NCI-H187 (cell line): Measurements from ENCODE around the gene ZSCAN10.

Experiments
- DNase-seq, 2 experiments: peaks; one replicate each; lab custom pipeline; 2025; lab: John Stamatoyannopoulos, UW

Gene ZSCAN10

DNA sequence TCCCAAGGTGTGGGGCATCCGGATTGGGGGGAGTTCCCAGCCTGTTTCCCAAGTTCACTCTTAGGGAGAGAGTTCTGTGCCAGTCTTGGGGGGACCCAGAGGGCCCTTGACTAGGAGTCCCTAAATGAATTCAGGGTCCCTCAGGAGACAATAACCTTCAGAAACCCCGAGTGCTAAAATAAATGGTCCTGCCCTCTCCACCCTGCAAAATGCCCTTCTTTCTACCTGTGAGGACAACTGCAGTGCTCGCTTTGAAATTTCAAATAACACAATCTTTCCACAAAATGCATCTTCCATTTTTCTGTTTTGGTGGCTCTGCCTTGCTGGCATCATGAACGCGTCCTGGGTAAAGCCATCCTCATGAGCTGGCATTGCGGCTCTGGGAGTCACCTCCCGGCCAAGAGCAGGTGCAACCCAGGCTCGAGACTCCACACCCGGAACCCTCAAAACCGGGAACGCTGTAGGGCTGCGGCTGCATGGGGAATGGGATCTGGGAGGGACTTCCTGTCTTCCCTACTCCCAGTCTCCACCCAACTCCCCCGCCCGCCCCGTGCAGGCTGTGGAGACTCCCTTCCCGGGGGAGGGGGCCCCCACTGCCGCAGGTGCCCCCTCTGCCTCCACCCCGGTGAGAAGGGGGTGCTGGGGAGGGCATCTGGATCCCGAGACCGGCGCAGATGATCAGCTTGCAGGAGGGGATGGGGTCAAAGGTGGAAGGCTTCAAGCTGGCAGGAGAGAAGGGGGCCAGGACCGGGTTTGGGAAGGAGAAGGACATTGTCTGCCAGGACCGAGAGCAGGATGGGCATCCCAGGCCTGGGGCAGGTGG, 13.2 kb upstream of the ZSCAN10 start, which contains the start of gene ZNF205:
Gene ZNF205 (plus strand): TSS at position 529 of the 823 bp plus-strand sequence. CDS start 845 bp downstream, outside the sequence.
- DNase-seq: peak; percentile 83 to 88

- DNase-seq: peak; percentile 94 to 98
Observed at GRCh38 chr16:3106205-3106928, 7.3 kb upstream of the ZSCAN10 start.

GRCh38 chr16:3101841-3102470, 2.9 kb upstream of the ZSCAN10 start:
- DNase-seq: peak; percentile 49 to 77

DNA sequence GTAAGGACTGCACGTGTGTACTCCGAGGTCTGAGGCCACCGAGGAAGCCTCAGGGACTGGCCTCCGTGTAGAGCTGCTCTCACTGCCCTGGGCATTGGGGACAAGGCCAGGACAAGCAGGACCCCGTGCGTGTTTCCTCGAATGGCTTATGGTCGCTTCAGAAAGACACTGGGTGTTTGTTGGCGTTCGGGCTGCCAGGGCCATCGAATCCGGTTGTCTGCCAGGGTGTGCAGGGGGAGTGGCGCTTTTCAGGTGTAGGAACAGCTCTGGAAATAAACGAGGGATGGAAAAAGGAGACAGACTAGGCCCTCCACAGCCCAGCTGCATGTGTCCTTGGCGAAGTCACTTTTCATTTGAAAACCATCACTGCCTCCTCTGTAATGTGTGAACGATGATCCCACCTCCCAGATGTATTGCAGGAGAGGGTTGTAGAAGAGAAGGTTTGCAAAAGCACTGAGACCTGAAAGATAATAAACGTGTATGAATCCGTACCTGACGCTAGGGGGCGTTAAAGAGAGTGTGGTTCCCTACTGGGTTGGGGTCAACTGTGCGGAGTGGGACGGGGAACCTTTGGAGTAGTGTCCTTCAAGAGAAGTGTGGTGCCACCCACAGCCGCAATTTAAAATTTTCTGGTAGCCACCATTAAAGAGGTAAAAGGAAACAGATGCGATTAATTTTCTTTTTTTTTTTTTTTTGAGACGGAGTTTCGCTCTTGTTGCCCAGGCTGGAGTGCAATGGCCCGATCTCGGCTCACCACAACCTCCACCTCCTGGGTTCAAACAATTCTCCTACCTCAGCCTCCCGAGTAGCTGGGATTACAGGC, 2.1 kb upstream of the ZSCAN10 start:
- DNase-seq: no peak

GRCh38 chr16:3099732-3100499, 822 bp upstream of the ZSCAN10 start:
- DNase-seq: peak; percentile 94 to 99

- DNase-seq: no peak
Observed at GRCh38 chr16:3099395-3099731, 269 bp upstream of the ZSCAN10 start.

DNA sequence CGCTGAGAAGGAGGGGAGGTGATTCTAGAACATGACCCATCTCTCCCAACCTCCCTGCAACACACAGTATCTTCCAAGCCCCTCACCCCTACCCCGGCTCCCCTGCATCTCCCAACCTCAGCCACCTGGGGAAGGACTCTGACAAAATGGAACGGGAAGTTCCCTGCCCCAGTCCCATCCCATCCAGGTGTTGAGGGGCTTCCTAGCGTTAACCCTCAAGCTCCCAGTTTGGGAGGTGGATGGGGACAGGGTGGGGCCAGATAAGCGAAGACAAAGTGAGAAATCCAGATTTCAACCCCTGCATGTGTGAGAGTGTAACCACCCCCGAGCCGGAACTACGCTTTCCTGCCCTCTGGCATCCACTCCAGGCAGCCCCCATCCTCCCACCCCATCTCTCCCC, 1.8 kb downstream of the ZSCAN10 start:
- DNase-seq: no peak

DNA sequence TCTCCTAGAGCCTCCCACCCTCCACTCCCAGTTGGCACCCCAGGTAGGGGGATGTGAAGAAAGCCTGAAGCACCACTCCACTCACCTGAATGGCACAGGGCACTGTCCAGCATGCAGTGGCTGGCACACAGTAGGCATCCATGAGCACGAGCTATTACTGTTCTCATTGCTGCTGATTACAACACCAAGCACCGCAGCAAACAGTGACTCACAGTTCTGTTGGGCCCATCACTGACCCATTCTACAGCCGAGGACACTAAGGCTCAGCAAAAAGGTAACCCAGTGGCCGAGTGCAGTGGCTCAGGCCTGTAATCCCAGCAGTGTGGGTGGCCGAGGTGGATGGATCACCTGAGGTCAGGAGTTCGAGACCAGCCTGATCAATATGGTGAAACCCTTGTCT, 2.7 kb downstream of the ZSCAN10 start:
- DNase-seq: no peak

GRCh38 chr16:3095869-3096268, 3.2 kb downstream of the ZSCAN10 start:
- no peak for DNase-seq

DNA sequence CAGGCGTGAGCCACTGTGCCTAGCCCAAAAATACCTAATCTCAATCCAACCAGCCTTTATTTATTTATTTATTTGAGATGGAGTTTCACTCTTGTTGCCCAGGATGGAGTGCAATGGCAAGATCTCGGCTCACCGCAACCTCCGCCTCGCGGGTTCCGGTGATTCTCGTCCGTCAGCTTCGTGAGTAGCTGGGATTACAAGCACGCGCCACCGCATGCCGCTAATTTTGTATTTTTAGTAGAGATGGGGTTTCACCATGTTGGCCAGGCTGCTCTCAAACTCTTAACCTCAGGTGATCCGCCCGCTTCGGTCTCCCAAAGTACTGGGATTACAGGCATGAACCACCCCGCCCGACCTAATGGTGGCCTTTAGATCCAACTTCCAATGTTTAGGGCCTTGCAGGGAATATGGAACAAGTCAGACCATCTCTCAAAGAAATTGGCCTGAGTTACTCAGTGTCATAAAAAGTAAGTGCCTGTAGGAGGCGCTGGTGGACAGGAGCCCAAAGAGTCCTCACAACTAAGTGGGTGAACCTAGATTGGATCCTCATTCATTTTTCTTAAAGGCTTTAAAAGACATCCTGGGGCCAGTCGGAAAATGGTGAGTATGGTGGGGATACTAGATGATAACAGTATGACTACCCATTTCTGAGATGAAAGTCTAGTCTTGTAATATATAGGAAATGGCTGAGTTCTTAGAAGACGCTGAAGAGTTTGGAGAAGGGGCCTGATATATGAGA, 4.6 kb downstream of the ZSCAN10 start:
- DNase-seq: peak; percentile 32 to 45

DNA sequence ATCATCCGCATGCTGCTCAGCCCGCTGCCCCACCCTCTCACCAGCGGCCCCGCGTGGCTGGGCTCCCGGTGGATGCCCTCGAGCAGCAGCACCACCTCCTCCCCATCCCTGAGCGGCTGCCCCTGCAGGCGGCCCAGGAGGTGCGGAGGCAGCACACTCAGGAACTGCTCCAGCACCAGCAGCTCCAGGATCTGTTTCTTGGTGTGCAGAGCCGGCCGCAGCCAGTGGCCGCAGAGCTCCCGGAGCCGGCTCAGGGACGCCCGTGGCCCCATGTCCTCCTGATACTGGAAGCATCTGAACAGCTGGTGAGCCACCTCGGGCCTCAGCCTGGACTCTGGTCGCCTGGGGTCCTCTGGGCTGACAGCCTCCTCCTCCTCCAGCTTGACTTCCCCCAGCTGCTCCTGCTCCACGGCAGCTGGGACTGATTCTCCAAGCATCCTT, 6.6 kb downstream of the ZSCAN10 start:
- no peak for DNase-seq

GRCh38 chr16:3091551-3091950, 7.5 kb downstream of the ZSCAN10 start:
- DNase-seq: no peak

DNA sequence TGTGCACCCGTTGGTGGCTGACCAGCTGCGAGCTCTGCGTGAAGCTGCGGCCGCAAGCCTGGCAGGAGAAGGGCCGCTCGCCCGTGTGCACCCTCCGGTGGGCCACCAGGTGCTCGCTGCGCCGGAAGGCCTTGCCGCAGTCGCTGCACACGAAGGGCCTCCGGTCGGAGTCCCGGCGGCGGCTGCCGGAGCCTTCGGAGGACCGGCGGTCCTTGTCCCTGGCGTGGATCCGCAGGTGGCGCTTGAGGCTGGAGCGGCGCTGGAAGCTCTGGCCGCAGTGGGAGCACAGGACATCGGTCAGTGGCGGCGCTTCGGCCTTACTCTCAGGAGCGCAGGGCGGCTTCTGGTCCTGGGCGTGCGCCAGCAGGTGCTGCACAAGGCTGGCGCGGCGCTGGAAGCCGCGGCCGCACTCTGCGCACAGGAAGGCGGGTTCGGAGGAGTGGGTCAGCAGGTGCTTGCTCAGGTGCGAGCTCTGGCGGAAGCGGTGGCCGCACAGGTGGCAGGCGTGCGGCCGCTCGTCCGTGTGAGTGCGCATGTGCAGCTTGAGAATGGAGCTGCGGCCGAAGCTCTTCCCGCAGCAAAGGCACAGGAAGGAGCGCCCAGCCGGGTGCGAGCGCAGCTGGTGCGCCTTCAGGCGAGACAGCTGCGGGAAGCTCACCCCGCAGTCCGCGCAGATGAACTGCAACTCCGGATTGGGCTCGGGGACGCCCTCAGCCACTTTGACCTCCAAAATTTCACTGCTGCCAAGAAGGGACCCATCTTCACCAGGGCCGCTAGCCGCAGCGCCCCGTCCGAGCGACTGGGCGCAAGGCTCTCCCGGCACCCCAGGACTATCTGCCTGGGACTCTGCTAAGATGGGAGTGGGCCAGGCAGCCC, 9.1 kb downstream of the ZSCAN10 start:
- no peak for DNase-seq

GRCh38 chr16:3088925-3089716, 10.0 kb downstream of the ZSCAN10 start:
- DNase-seq: no peak

GRCh38 chr16:3088450-3088849, 10.6 kb downstream of the ZSCAN10 start:
- no peak for DNase-seq

DNA sequence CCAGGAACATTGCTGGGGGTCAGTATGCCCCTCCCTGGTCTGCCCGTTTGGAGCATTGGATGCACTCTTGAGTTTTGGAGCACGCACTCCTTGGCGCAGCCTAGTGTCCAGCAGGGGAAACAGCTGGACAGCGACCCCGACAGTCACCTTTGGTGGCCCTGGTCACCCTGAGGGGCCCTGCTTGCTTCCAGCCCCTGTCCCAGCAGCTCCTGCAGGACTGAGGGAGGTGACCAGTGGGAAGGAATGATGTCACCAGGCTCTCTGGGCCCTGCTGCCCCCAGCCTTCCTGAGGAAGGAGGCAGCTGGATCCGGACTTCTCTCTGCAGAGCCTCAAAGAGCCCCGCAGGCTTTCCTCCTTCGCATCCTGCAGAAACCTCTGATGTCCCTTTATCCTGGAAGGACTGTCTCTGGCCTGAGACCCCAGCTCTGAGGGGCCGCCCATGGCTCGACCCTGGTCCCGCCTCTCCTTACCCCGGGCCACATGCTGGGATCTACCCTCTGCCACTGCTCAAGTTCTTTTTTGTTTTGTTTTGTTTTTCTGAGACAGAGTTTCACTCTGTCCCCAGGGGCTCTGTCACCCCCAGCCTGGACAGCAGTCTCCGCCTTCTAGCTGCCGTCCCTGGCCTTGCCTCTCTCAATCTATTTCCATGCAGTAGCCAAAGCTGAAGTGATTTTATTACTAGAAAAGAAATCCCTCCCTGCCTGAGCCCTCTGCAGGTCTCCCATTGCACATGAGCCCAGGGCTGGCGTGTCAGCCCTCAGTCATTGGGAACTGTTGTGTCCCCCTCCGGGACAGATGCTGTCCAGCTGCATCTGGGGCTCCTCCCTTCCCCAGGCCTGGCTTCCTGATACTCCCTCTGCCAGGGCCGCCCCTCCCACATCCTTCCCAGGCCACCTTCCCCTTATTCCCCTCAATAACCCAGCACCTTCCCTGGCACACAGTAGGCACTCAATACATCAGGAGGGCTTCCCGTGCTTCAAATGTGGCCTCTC, 11.6 kb downstream of the ZSCAN10 start:
- DNase-seq: no peak

- no peak for DNase-seq
Observed at GRCh38 chr16:3086596-3087242, 12.4 kb downstream of the ZSCAN10 start.
